ENCODE data around the gene CRKL.

- TF ChIP-seq, protein P1, sequence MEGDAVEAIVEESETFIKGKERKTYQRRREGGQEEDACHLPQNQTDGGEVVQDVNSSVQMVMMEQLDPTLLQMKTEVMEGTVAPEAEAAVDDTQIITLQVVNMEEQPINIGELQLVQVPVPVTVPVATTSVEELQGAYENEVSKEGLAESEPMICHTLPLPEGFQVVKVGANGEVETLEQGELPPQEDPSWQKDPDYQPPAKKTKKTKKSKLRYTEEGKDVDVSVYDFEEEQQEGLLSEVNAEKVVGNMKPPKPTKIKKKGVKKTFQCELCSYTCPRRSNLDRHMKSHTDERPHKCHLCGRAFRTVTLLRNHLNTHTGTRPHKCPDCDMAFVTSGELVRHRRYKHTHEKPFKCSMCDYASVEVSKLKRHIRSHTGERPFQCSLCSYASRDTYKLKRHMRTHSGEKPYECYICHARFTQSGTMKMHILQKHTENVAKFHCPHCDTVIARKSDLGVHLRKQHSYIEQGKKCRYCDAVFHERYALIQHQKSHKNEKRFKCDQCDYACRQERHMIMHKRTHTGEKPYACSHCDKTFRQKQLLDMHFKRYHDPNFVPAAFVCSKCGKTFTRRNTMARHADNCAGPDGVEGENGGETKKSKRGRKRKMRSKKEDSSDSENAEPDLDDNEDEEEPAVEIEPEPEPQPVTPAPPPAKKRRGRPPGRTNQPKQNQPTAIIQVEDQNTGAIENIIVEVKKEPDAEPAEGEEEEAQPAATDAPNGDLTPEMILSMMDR (IDR thresholded peaks at IDR 0.05; ENCODE audit: low read depth, low read length), result no peak
- no peak for TF ChIP-seq EZH2phosphoT487 (IDR thresholded peaks at IDR 0.05; ENCODE audit: low read depth)
Measured at GRCh38 chr22:20992056-20992442, 74.8 kb downstream of the CRKL start.
